ENCODE data around the gene OTOA.

GRCh38 chr16:21719283-21719682 lies 55.5 kb downstream of the OTOA start:
- no peak for TF ChIP-seq CTCF (conservative IDR thresholded peaks at IDR 0.05 in 1 of 2, IDR thresholded peaks at IDR 0.05 in 1 of 2; ENCODE audit: extremely low read depth in 1 of 2, insufficient read depth in 1 of 2, low read depth in 1 of 2, low read length in 2 of 2)
- TF ChIP-seq EZH2 (IDR thresholded peaks at IDR 0.05; ENCODE audit: borderline replicate concordance, low read length) = no peak

Measured in mammary epithelial cell (primary cell).